UCSD-AML1 (cell line): ENCODE data around the gene HSPA12B.

Experiments
- DNase-seq: peaks from one replicate; lab custom pipeline; 2025; ENCODE audit not compliant: unreplicated experiment; lab: John Stamatoyannopoulos, UW

Gene HSPA12B

GRCh38 chr20:3702611-3703391 is 29.7 kb upstream of the HSPA12B start:
- no peak for DNase-seq

GRCh38 chr20:3704087-3704486 is 28.4 kb upstream of the HSPA12B start:
- no peak for DNase-seq

GRCh38 chr20:3705491-3705969 is 27.0 kb upstream of the HSPA12B start:
- no peak for DNase-seq

GRCh38 chr20:3705970-3706739 is 26.3 kb upstream of the HSPA12B start:
- no peak for DNase-seq

- no peak for DNase-seq
Observed at GRCh38 chr20:3706774-3707507, 25.5 kb upstream of the HSPA12B start.

GRCh38 chr20:3707508-3707899 is 25.0 kb upstream of the HSPA12B start:
- DNase-seq: no peak

GRCh38 chr20:3710011-3710466 is 22.4 kb upstream of the HSPA12B start:
- peak; percentile 20 for DNase-seq

GRCh38 chr20:3710703-3711483 is 21.6 kb upstream of the HSPA12B start:
- DNase-seq: peak; percentile 86

- no peak for DNase-seq
Observed at GRCh38 chr20:3711484-3711941, 21.0 kb upstream of the HSPA12B start.

GRCh38 chr20:3712279-3712873 is 20.1 kb upstream of the HSPA12B start, which contains the start of gene SIGLEC1:
Gene SIGLEC1 (minus strand): TSS chr20:3712600. CDS start chr20:3707128, 5,472 bp downstream.
- DNase-seq: peak; percentile 68

- no peak for DNase-seq
Observed at GRCh38 chr20:3714092-3714491, 18.4 kb upstream of the HSPA12B start.

- DNase-seq: peak; percentile 60
Observed at GRCh38 chr20:3716195-3716834, 16.2 kb upstream of the HSPA12B start.

GRCh38 chr20:3719046-3719445 is 13.4 kb upstream of the HSPA12B start:
- no peak for DNase-seq

GRCh38 chr20:3720068-3720467 is 12.4 kb upstream of the HSPA12B start:
- no peak for DNase-seq

GRCh38 chr20:3720626-3721025 is 11.9 kb upstream of the HSPA12B start:
- no peak for DNase-seq

- DNase-seq: no peak
Observed at GRCh38 chr20:3721912-3722311, 10.6 kb upstream of the HSPA12B start.

- DNase-seq: no peak
Observed at GRCh38 chr20:3723284-3723683, 9.2 kb upstream of the HSPA12B start.

- DNase-seq: no peak
Observed at GRCh38 chr20:3724356-3724755, 8.1 kb upstream of the HSPA12B start.

GRCh38 chr20:3727401-3728021 is 5.0 kb upstream of the HSPA12B start:
- no peak for DNase-seq
